DMS153 treated with DMSO at 0.1 percent for 48 hours (cell line): ENCODE measurements around the gene EPHA4.
"Not testable (repeated sequence)": the region's sequence is repeated elsewhere in the genome, so short reads cannot be mapped to it uniquely, and the experiment has no call there.

Experiments
- DNase-seq: peaks from one replicate; lab custom pipeline; 2025; ENCODE audit not compliant: unreplicated experiment; lab: John Stamatoyannopoulos, UW

EPHA4 gene

GRCh38 chr2:221511325-221511724 is 60.8 kb downstream of the EPHA4 start:
- not testable (repeated sequence) for DNase-seq

- no peak for DNase-seq
These were observed 65.6 kb downstream of the EPHA4 start for GRCh38 chr2:221506469-221506868.

GRCh38 chr2:221505605-221506004 is 66.5 kb downstream of the EPHA4 start:
- DNase-seq: no peak

- no peak for DNase-seq
These were observed 67.2 kb downstream of the EPHA4 start for GRCh38 chr2:221504905-221505304.

- DNase-seq: no peak
These were observed 68.1 kb downstream of the EPHA4 start for GRCh38 chr2:221503965-221504364.

GRCh38 chr2:221502270-221503010 is 69.7 kb downstream of the EPHA4 start:
- DNase-seq: no peak

- no peak for DNase-seq
These were observed 70.2 kb downstream of the EPHA4 start for GRCh38 chr2:221501883-221502269.

GRCh38 chr2:221501210-221501882 is 70.8 kb downstream of the EPHA4 start:
- no peak for DNase-seq

- no peak for DNase-seq
These were observed 71.4 kb downstream of the EPHA4 start for GRCh38 chr2:221500501-221501209.

- no peak for DNase-seq
These were observed 76.4 kb downstream of the EPHA4 start for GRCh38 chr2:221495731-221496130.

GRCh38 chr2:221494556-221494955 is 77.5 kb downstream of the EPHA4 start:
- DNase-seq: no peak

- no peak for DNase-seq
These were observed 78.7 kb downstream of the EPHA4 start for GRCh38 chr2:221493391-221493790.

GRCh38 chr2:221492636-221493035 is 79.5 kb downstream of the EPHA4 start:
- DNase-seq: no peak

GRCh38 chr2:221490506-221491060 is 81.5 kb downstream of the EPHA4 start:
- DNase-seq: no peak

- DNase-seq: no peak
These were observed 83.8 kb downstream of the EPHA4 start for GRCh38 chr2:221488136-221488807.

GRCh38 chr2:221486106-221486505 is 86.0 kb downstream of the EPHA4 start:
- DNase-seq: no peak

- no peak for DNase-seq
These were observed 86.6 kb downstream of the EPHA4 start for GRCh38 chr2:221485503-221485870.

GRCh38 chr2:221484761-221485502 is 87.2 kb downstream of the EPHA4 start:
- DNase-seq: no peak

GRCh38 chr2:221482666-221483455 is 89.2 kb downstream of the EPHA4 start:
- DNase-seq: no peak

GRCh38 chr2:221480821-221481220 is 91.3 kb downstream of the EPHA4 start:
- no peak for DNase-seq
